Mammary epithelial cell (primary cell): ENCODE measurements around the gene MAPK1.

Experiments
- EZH2 ChIP-seq: IDR thresholded peaks from 2 replicates; pipeline ENCODE4 v1.6.1; 2012; ENCODE audit warnings: low read length, inconsistent platforms, borderline replicate concordance
- TF ChIP-seq, protein P1 (sequence below), 2 donors: IDR thresholded peaks in 1 of 2; conservative IDR thresholded peaks in 1 of 2; 2 replicates each; pipeline ENCODE4 v1.5.1; 2011 to 2012; ENCODE audit warnings: inconsistent platforms in 2 of 2, low read length in 2 of 2, mild to moderate bottlenecking in 2 of 2, control low read depth in 1 of 2, low read depth in 1 of 2; ENCODE audit not compliant: insufficient read depth in 1 of 2; ENCODE audit errors: extremely low read depth in 1 of 2

DNA sequence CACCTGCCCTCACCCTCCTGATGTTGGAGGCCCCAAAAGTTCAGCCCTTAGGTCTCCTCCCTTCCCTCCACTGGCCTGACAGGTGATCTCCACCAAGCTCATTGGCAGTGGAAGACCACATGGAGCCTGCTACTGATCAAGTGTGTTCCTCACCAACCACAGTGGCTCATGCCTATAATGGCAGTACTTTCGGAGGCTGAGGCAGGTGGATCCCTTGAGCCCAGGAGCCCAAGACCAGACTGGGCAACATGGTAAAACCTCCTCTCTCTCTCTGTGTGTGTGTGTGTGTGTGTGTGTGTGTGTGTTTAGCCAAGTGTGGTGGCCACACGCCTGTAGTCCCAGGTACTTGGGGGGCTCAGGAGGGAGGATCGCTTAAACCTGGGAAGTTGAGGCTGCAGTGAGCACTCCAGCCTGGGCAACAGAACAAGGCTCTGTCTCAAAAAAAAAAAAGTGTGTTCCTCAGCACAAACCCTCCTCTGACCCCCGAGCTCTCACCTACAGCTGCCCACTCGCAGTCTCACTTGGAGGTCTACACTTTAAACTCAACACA, 127.5 kb downstream of the MAPK1 start:
- TF ChIP-seq, protein P1, sequence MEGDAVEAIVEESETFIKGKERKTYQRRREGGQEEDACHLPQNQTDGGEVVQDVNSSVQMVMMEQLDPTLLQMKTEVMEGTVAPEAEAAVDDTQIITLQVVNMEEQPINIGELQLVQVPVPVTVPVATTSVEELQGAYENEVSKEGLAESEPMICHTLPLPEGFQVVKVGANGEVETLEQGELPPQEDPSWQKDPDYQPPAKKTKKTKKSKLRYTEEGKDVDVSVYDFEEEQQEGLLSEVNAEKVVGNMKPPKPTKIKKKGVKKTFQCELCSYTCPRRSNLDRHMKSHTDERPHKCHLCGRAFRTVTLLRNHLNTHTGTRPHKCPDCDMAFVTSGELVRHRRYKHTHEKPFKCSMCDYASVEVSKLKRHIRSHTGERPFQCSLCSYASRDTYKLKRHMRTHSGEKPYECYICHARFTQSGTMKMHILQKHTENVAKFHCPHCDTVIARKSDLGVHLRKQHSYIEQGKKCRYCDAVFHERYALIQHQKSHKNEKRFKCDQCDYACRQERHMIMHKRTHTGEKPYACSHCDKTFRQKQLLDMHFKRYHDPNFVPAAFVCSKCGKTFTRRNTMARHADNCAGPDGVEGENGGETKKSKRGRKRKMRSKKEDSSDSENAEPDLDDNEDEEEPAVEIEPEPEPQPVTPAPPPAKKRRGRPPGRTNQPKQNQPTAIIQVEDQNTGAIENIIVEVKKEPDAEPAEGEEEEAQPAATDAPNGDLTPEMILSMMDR (conservative IDR thresholded peaks at IDR 0.05 in 1 of 2, IDR thresholded peaks at IDR 0.05 in 1 of 2; ENCODE audit: extremely low read depth in 1 of 2, insufficient read depth in 1 of 2, low read depth in 1 of 2, low read length in 2 of 2) = no peak
- no peak for TF ChIP-seq EZH2
